NB4 (cell line): Measurements from ENCODE around the gene KCNJ4.

Experiments
- DNase-seq: peaks from one replicate; pipeline ENCODE4 v3.0.0; 2010; ENCODE audit warnings: low read depth
- H3K4me3 ChIP-seq: one replicate; pipeline ENCODE4 v1.5.1; 2011; ENCODE audit warnings: mild to moderate bottlenecking, low read depth, low read length, moderate library complexity
- CTCF ChIP-seq: IDR thresholded peaks from one replicate; pipeline ENCODE4 v1.5.1; 2012; ENCODE audit warnings: low read depth, low read length
- MYC ChIP-seq: IDR thresholded peaks from 2 replicates; pipeline ENCODE4 v1.6.1; 2011; ENCODE audit warnings: low read depth, low read length
- POLR2A ChIP-seq: IDR thresholded peaks from 2 replicates; pipeline ENCODE4 v1.6.1; 2011; ENCODE audit warnings: mild to moderate bottlenecking; ENCODE audit not compliant: insufficient read length; ENCODE audit errors: extremely low read depth
- TF ChIP-seq, protein P1 (sequence below): IDR thresholded peaks from 2 replicates; pipeline ENCODE4 v1.6.1; 2011; ENCODE audit warnings: low read depth, low read length

Gene KCNJ4

GRCh38 chr22:38416621-38417251 lies 38.3 kb downstream of the KCNJ4 start:
- no peak for DNase-seq
- TF ChIP-seq CTCF (no peak), POLR2A (no peak), MYC (no peak)
- TF ChIP-seq, protein P1, sequence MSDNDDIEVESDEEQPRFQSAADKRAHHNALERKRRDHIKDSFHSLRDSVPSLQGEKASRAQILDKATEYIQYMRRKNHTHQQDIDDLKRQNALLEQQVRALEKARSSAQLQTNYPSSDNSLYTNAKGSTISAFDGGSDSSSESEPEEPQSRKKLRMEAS: no peak
- H3K4me3 ChIP-seq: no peak overlapping the region

DNA sequence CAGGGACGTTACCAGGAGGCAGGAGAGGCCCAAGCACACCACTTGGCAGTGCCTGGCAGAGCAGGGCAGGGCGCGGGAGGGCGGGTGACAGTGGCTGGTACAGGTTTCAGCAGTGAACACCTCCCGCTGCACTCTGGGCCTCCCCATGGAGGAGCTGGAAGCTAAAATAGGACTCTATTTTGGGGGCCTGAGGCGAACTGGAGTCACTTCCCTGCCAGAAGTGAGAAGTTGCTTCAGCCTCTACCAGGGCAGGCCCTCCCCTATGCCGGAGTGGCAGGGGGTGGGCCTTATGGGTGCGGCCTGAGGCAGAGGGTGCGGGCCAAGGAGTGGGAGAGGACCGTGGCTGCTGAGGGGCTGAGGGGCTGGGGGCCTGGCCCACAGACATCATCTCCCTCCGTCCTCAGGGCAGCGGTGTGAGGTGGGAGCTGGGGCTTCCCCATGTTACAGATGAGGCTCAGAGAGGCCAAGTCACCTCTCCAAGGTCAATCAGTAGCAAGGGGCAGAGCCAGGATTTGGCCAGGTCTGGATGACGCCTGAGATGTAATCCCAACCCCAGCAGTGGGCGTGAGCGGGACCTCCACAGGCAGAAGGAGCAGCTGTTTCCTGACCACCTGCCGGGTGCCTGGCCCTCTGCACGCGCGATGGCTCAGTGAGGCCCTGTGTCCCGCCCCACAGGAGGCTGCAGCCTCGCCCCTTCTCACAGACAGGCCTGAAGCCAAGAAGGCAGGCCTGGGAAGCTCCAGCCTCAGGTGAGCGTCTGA lies 39.3 kb downstream of the KCNJ4 start:
- no peak for TF ChIP-seq CTCF
- TF ChIP-seq MYC: no peak
- no peak for TF ChIP-seq POLR2A
- TF ChIP-seq, protein P1: no peak
- no peak for DNase-seq
- H3K4me3 ChIP-seq: no peak overlapping the region

DNA sequence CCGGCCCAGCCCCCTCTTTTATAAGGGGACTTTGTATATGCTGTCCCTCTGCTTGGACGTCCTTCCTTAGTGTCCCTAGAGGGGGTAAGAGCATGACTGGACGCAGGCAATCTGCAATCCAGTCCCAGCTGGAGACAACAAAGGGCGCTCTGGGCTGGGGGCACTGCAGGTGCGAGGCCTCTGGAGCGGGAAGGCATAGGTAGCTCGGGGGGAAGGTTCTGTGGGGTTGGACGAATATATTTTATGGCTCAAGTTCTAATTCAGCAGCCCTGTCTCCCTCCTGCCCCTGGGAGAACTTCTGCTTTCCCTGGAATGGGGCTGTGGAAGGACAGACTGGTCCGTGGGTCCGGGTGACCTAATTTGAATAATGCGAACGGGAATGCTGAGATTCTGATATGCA lies 40.0 kb downstream of the KCNJ4 start:
- DNase-seq: no peak
- TF ChIP-seq, protein P1: no peak
- TF ChIP-seq CTCF (no peak), MYC (no peak), POLR2A (no peak)
- H3K4me3 ChIP-seq: no peak overlapping the region

DNA sequence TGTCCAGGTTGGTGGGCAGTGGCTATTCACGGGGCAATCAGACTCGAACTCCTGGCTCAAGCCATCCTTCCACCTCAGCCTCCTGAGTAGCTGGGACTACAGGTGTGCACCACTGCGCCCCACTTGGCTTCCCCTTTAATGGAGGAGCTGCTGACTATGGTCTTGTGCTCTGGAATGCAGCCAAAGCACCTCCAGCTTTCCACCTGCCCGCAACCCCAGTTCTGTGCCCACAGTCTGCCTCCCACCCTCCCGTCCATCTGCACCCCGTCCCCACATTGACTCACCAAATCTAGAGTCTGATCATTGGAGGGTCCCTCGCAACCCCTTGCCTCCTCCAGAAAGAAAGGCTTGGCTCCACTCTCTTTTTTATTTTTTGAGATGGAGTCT lies 41.0 kb downstream of the KCNJ4 start:
- H3K4me3 ChIP-seq: no peak overlapping the region
- TF ChIP-seq POLR2A: no peak
- no peak for DNase-seq

DNA sequence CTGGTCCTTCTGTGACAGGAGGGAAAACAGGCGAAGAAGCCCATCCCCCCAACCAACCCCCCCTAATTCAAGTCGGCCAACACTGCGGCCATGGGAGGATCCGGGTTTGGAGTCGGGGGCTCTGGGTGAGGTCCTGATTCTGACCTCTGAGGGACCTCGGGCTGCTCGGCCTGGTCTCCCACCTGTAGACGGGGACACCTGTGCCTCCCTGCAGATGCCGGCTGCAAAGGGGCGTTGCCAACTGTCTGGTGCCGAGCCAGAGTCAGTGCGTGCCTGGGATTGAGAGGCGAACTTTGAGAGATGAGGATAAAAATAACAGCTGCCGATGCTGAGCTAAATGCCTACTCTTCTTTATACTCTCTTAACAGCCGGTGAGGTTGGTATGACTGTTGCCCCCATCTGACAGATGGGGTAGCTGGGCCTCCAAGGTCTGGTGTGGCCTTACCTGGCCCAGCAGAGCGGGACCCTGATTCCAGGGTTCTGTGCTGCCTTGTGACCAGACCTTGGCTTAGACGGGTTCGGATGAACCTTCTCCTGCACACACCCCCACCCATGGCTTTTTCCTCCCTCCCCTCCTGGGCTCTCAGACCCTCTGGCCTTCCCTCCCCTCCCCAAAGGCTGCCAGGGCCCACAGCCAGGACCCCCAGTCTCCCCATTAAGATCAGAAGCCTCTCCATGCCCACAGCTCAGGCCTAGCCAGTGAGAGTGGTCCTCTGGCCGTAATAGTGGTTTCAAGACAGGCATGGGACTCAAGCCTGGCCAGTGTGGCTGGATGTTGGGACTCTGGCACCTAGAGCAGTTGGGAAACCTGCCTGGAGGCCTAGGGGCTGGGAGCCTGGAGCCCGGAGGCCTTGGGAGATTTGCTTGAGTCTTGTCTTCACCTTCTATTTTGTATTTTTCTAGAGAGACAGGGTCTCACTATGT lies 41.7 kb downstream of the KCNJ4 start:
- no peak for DNase-seq
- TF ChIP-seq, protein P1: no peak
- TF ChIP-seq POLR2A (no peak), CTCF (no peak), MYC (no peak)
- no peak overlapping the region for H3K4me3 ChIP-seq
